H1 (cell line): ENCODE measurements around the gene ZNRF2. TPM values are rescaled to one million over a fixed set of nuclear protein-coding genes. Genes with fewer than 3 reads are reported as not detected.

Experiments
- CTCF ChIA-PET: fragments of 300-600 bp; sonication (Branson Sonifier 250); formaldehyde crosslinking; loops from one replicate; lab custom pipeline; 2021; ENCODE audit not compliant: partially characterized antibody; lab: Charles Lee
- POLR2A ChIA-PET: fragments of 300-600 bp; sonication (Branson Sonifier 250); formaldehyde crosslinking; loops from one replicate; lab custom pipeline; 2021; ENCODE audit warnings: inconsistent platforms; ENCODE audit not compliant: partially characterized antibody; lab: Charles Lee
- DNase-seq, 2 experiments: peaks; one replicate each; pipeline versions ENCODE4 v3.0.0 to v3.0.0-alpha.2; 2010 to 2022; ENCODE audit warnings: low spot score in 2 of 2, low read depth in 1 of 2, mixed read lengths in 1 of 2
- FAIRE-seq: peaks from 2 replicates; lab custom pipeline; 2011; peaks lifted over from hg19 to GRCh38; lab: Jason Lieb, UNC
- H2AFZ ChIP-seq: 2 replicates; pipeline ENCODE4 v1.8.1; 2012; ENCODE audit warnings: low read length, inconsistent platforms
- H2AK5ac ChIP-seq: 2 replicates; pipeline ENCODE4 v1.6.1; 2013; ENCODE audit warnings: low read depth, low read length
- H2BK120ac ChIP-seq: replicated peaks from 2 replicates; pipeline ENCODE3; 2013; ENCODE audit warnings: low read depth, low read length, inconsistent platforms
- H2BK12ac ChIP-seq: 2 replicates; pipeline ENCODE4 v1.6.1; 2013; ENCODE audit warnings: low read depth, low read length
- H2BK15ac ChIP-seq: 2 replicates; pipeline ENCODE4 v1.6.1; 2013; ENCODE audit warnings: low read length
- H2BK20ac ChIP-seq: 2 replicates; pipeline ENCODE4 v1.6.1; 2013; ENCODE audit warnings: low read length
- H2BK5ac ChIP-seq: 2 replicates; pipeline ENCODE4 v1.6.1; 2013; ENCODE audit warnings: low read depth, low read length
- H3K14ac ChIP-seq: 2 replicates; pipeline ENCODE4 v1.6.1; 2013; ENCODE audit warnings: inconsistent platforms; ENCODE audit not compliant: insufficient read length
- H3K18ac ChIP-seq: 2 replicates; pipeline ENCODE4 v1.6.1; 2013; ENCODE audit warnings: low read length; ENCODE audit errors: extremely low read depth
- H3K23ac ChIP-seq: 2 replicates; pipeline ENCODE4 v1.6.1; 2013; ENCODE audit warnings: inconsistent platforms; ENCODE audit not compliant: insufficient read length
- H3K23me2 ChIP-seq: 2 replicates; pipeline ENCODE4 v1.6.1; 2013; ENCODE audit warnings: low read depth, low read length
- H3K27ac ChIP-seq: 2 replicates; pipeline ENCODE4 v1.6.1; 2011; ENCODE audit warnings: low read depth, low read length, inconsistent platforms
- H3K27me3 ChIP-seq, 4 experiments: replicated peaks in 1 of 4; 1 replicate in 1 of 4; 2 replicates in 3 of 4; pipeline versions ENCODE4 v1.6.1 to v1.8.1; 2011 to 2013; ENCODE audit warnings: low read length in 3 of 4, mild to moderate bottlenecking in 3 of 4, inconsistent platforms in 2 of 4, mixed read lengths in 2 of 4, moderate library complexity in 1 of 4; ENCODE audit not compliant: control insufficient read depth in 3 of 4, insufficient read depth in 3 of 4; ENCODE audit errors: extremely low read depth in 1 of 4
- H3K36me3 ChIP-seq, 4 experiments: 2 replicates each; pipeline versions ENCODE4 v1.6.1 to v1.8.1; 2011 to 2013; ENCODE audit warnings: mild to moderate bottlenecking in 4 of 4, low read length in 3 of 4, moderate library complexity in 2 of 4, control low read depth in 1 of 4, inconsistent platforms in 1 of 4; ENCODE audit not compliant: insufficient read depth in 4 of 4, control insufficient read depth in 2 of 4
- H3K4ac ChIP-seq: replicated peaks from 2 replicates; pipeline ENCODE3; 2013; ENCODE audit warnings: low read length, low read depth, mixed read lengths, inconsistent platforms; ENCODE audit not compliant: insufficient read length
- H3K4me1 ChIP-seq, 4 experiments: replicated peaks in 1 of 4; 1 replicate in 1 of 4; 2 replicates in 3 of 4; pipeline versions ENCODE4 v1.6.1 to v1.8.1; 2011 to 2013; ENCODE audit warnings: low read length in 3 of 4, inconsistent platforms in 2 of 4, mixed read lengths in 1 of 4; ENCODE audit not compliant: insufficient read depth in 4 of 4, control insufficient read depth in 3 of 4
- H3K4me2 ChIP-seq, 2 experiments: 2 replicates each; pipeline versions ENCODE4 v1.6.1 to v1.8.1; 2011 to 2013; ENCODE audit warnings: low read depth in 2 of 2, low read length in 2 of 2, control low read depth in 1 of 2, inconsistent platforms in 1 of 2, mild to moderate bottlenecking in 1 of 2; ENCODE audit not compliant: insufficient read depth in 1 of 2
- H3K4me3 ChIP-seq, 4 experiments: fragments of 200-600, 300-600 bp in 1 of 4; sonication (generic), shearing (Covaris generic), sonication (Bioruptor Twin) in 1 of 4; 2 replicates each; pipeline versions ENCODE4 v1.5.1 to v1.8.1; 2011 to 2016; ENCODE audit warnings: low read length in 4 of 4, low read depth in 3 of 4, control low read depth in 2 of 4, inconsistent platforms in 2 of 4, mild to moderate bottlenecking in 2 of 4, mixed read lengths in 1 of 4, moderate library complexity in 1 of 4; ENCODE audit not compliant: insufficient read depth in 2 of 4; ENCODE audit errors: extremely low read depth in 1 of 4
- H3K56ac ChIP-seq: replicated peaks from 2 replicates; pipeline ENCODE3; 2013; ENCODE audit warnings: low read depth, mild to moderate bottlenecking, mixed read lengths, low read length, inconsistent platforms; ENCODE audit not compliant: insufficient read length
- H3K79me1 ChIP-seq: 2 replicates; pipeline ENCODE4 v1.6.1; 2013; ENCODE audit warnings: low read depth, low read length, control low read depth
- H3K79me2 ChIP-seq, 2 experiments: 2 replicates each; pipeline versions ENCODE4 v1.6.1 to v1.8.1; 2012 to 2013; ENCODE audit warnings: low read length in 2 of 2, mild to moderate bottlenecking in 2 of 2, inconsistent platforms in 1 of 2; ENCODE audit not compliant: insufficient read depth in 2 of 2, control insufficient read depth in 1 of 2
- H3K9ac ChIP-seq, 4 experiments: replicated peaks in 1 of 4; 1 replicate in 1 of 4; 2 replicates in 3 of 4; pipeline versions ENCODE4 v1.6.1 to v1.8.1; 2011 to 2013; ENCODE audit warnings: low read depth in 3 of 4, low read length in 3 of 4, control low read depth in 2 of 4, mild to moderate bottlenecking in 2 of 4, moderate library complexity in 2 of 4, inconsistent platforms in 1 of 4; ENCODE audit errors: extremely low read depth in 1 of 4
- H3K9me3 ChIP-seq, 2 experiments: 2 replicates each; pipeline versions ENCODE4 v1.6.1 to v1.8.1; 2012 to 2013; ENCODE audit warnings: mild to moderate bottlenecking in 2 of 2, moderate library complexity in 2 of 2, control low read depth in 1 of 2, inconsistent platforms in 1 of 2, low read depth in 1 of 2, low read length in 1 of 2, mixed read lengths in 1 of 2; ENCODE audit not compliant: insufficient read depth in 2 of 2
- H4K20me1 ChIP-seq, 2 experiments: replicated peaks in 1 of 2; 2 replicates each; pipeline versions ENCODE3 to v1.8.1; 2011 to 2013; ENCODE audit warnings: inconsistent platforms in 2 of 2, low read length in 2 of 2, mild to moderate bottlenecking in 1 of 2; ENCODE audit not compliant: insufficient read depth in 2 of 2, control insufficient read depth in 1 of 2
- H4K5ac ChIP-seq: 2 replicates; pipeline ENCODE4 v1.6.1; 2013; ENCODE audit warnings: low read length, low read depth, mixed read lengths, inconsistent platforms; ENCODE audit not compliant: insufficient read length
- H4K8ac ChIP-seq: 2 replicates; pipeline ENCODE4 v1.8.0; 2013; ENCODE audit warnings: mild to moderate bottlenecking, moderate library complexity, low read length, inconsistent platforms; ENCODE audit not compliant: insufficient read depth; ENCODE audit errors: extremely low read depth
- H4K91ac ChIP-seq: replicated peaks from 2 replicates; pipeline ENCODE3; 2013; ENCODE audit warnings: low read length, mixed read lengths, inconsistent platforms; ENCODE audit not compliant: insufficient read length
- ASH2L ChIP-seq: fragments of 200-600, 300-600 bp; sonication (generic); IDR thresholded peaks from one replicate; pipeline ENCODE4 v1.7.1; 2017; ENCODE audit warnings: low read length
- BRCA1 ChIP-seq: IDR thresholded peaks from 2 replicates; pipeline ENCODE4 v1.6.1; 2012; ENCODE audit warnings: low read depth, low read length, improper control_type of control experiment
- CHD1 ChIP-seq: IDR thresholded peaks from 2 replicates; pipeline ENCODE4 v1.6.1; 2012; ENCODE audit warnings: low read depth, low read length, improper control_type of control experiment
- EP300 ChIP-seq, 2 experiments: IDR thresholded peaks; 1 replicate in 1 of 2; 2 replicates in 1 of 2; pipeline ENCODE4 v1.6.1; 2011 to 2012; ENCODE audit warnings: low read depth in 2 of 2, low read length in 2 of 2, mild to moderate bottlenecking in 2 of 2, borderline replicate concordance in 1 of 2, inconsistent platforms in 1 of 2, moderate library complexity in 1 of 2
- HDAC2 ChIP-seq, 2 experiments: fragments of 300-600 bp in 1 of 2; sonication (generic) in 1 of 2; IDR thresholded peaks; 2 replicates each; pipeline ENCODE4 v1.6.1; 2011 to 2012; ENCODE audit warnings: low read depth in 2 of 2, low read length in 2 of 2, mild to moderate bottlenecking in 2 of 2, moderate library complexity in 2 of 2, borderline replicate concordance in 1 of 2, inconsistent platforms in 1 of 2
- HDAC6 ChIP-seq: IDR thresholded peaks from one replicate; pipeline ENCODE4 v1.7.1; 2012; ENCODE audit warnings: low read depth, mild to moderate bottlenecking, inconsistent platforms, low read length, moderate library complexity
- KDM5A ChIP-seq: fragments of 200-600 bp; IDR thresholded peaks from 2 replicates; pipeline ENCODE4 v1.7.1; 2012; ENCODE audit warnings: mild to moderate bottlenecking, low read length, inconsistent platforms, mixed read lengths
- MAFK ChIP-seq: IDR thresholded peaks from 2 replicates; pipeline ENCODE4 v1.6.1; 2012; ENCODE audit warnings: low read depth, mild to moderate bottlenecking, improper control_type of control experiment, low read length
- MAX ChIP-seq: IDR thresholded peaks from 2 replicates; pipeline ENCODE4 v1.6.1; 2012; ENCODE audit warnings: inconsistent platforms
- POU5F1 ChIP-seq: IDR thresholded peaks from 2 replicates; pipeline ENCODE4 v1.6.1; 2011; ENCODE audit warnings: low read depth, mild to moderate bottlenecking, low read length, moderate library complexity
- SP4 ChIP-seq: IDR thresholded peaks from 2 replicates; pipeline ENCODE4 v1.6.1; 2012; ENCODE audit warnings: low read length, inconsistent platforms
- TBP ChIP-seq: IDR thresholded peaks from 2 replicates; pipeline ENCODE4 v1.6.1; 2011; ENCODE audit warnings: low read depth, low read length, improper control_type of control experiment
- TEAD4 ChIP-seq: IDR thresholded peaks from 2 replicates; pipeline ENCODE4 v1.6.1; 2012; ENCODE audit warnings: low read depth, low read length, inconsistent platforms, mixed read lengths
- YY1 ChIP-seq: IDR thresholded peaks from 2 replicates; pipeline ENCODE4 v1.6.1; 2011; ENCODE audit warnings: low read depth, mild to moderate bottlenecking, low read length
- WGBS, 2 experiments: shearing (Covaris generic) in 1 of 2; methylation state at CpG; one replicate each; pipeline versions ENCODE4 v1.1.6 to v1.1.7; 2013 to 2015; ENCODE audit warnings: low lambda C conversion rate in 2 of 2, mixed read lengths in 2 of 2, inconsistent platforms in 1 of 2, low coverage in 1 of 2, missing lambda C conversion rate in 1 of 2; ENCODE audit not compliant: insufficient replicate concordance in 2 of 2, insufficient coverage in 1 of 2, insufficient read length in 1 of 2; ENCODE audit errors: extremely low coverage in 1 of 2, missing lambda C conversion rate in 1 of 2; 5-methylcytosine and 5-hydroxymethylcytosine counted together
- polyA plus RNA-seq, 7 experiments: library from polyadenylated mRNA; depleted of rRNA in 3 of 7; stranded (reverse) in 5 of 7; unstranded in 2 of 7; fragments of >200 nt in 5 of 7; fragments of 200-250 nt in 2 of 7; gene quantifications; 1 replicate in 5 of 7; 2 replicates in 1 of 7; 4 replicates in 1 of 7; pipeline versions ENCODE4 v1.2.1 to v1.2.3, GENCODE V29; 2011 to 2013; ENCODE audit warnings: missing spikeins in 2 of 7, mixed read lengths in 2 of 7
- total RNA-seq: library from RNA; stranded (reverse); fragmentation: NEBNext Ultra II Directional; extraction: Animal tissue kit (Norgen Biotek cat#: 25700); gene quantifications from 2 replicates; pipeline ENCODE4 v1.2.1, GENCODE V29; 2021

Gene ZNRF2
- total and polyA plus RNA-seq, 2 of the 8 experiments (the other 6 are each of a cell fraction or from before 2014, with no cell fraction given), result 2.9 to 16.2 TPM

GRCh38 chr7:30351286-30351685 lies 66.9 kb downstream of the ZNRF2 start:
- WGBS, 2 experiments, result 84% methylated on average over 4 of the region's 4 CpGs; no CpG with 5 or more reads in 1 of the 2 experiments
- no peak overlapping the region for H2BK20ac ChIP-seq
- no peak overlapping the region for H4K5ac ChIP-seq
- H3K56ac ChIP-seq, result no peak overlapping the region
- H3K9ac ChIP-seq, result no peak overlapping the region
- no peaks in the 10 kb centered on the region for H3K27me3 ChIP-seq
- H4K91ac ChIP-seq, result no peak overlapping the region
- FAIRE-seq, result no peak
- no peaks in the 10 kb centered on the region for H4K20me1 ChIP-seq
- no peak overlapping the region for H3K4ac ChIP-seq
- no peak overlapping the region for H2BK12ac ChIP-seq
- H3K79me2 ChIP-seq, result peaks cover 0 to 67% of the 10 kb centered on the region in 2 experiments; a peak in 3 of 4 replicates
- ChIA-PET POLR2A (no interaction called here), CTCF (interaction anchor here (0.9 to 1.1 kb wide), 2 partner anchors 9 kb away, joined by 3 read pairs; no protein-coding TSS in a partner anchor)
- no peak overlapping the region for H3K4me3 ChIP-seq
- H3K14ac ChIP-seq, result no peak overlapping the region
- H4K8ac ChIP-seq, result no peak overlapping the region
- 0 out of 2 replicates have a peak, but pooled peaks cover 2% of the 10 kb centered on the region for H3K79me1 ChIP-seq
- H2BK15ac ChIP-seq, result no peak overlapping the region
- no peak overlapping the region for H2BK5ac ChIP-seq
- no peaks in the 10 kb centered on the region for H3K23me2 ChIP-seq
- H2AFZ ChIP-seq, result no peak overlapping the region
- no peak overlapping the region for H3K18ac ChIP-seq
- no peak overlapping the region for H3K23ac ChIP-seq
- peaks cover 2 to 40% (median 7%) of the 10 kb centered on the region in 4 experiments; a peak in 5 of 7 replicates for H3K4me1 ChIP-seq
- H3K27ac ChIP-seq, result no peak overlapping the region
- H3K4me2 ChIP-seq, result no peak overlapping the region
- no peak for DNase-seq
- H3K36me3 ChIP-seq, result no peaks in the 10 kb centered on the region
- no peaks in the 10 kb centered on the region for H3K9me3 ChIP-seq
- H2BK120ac ChIP-seq, result no peak overlapping the region
- no peak overlapping the region for H2AK5ac ChIP-seq
- TF ChIP-seq TBP, result no peak
- TF ChIP-seq HDAC2 (IDR thresholded peaks at IDR 0.05; ENCODE audit: borderline replicate concordance in 1 of 2, low read depth in 2 of 2, low read length in 2 of 2), result no peak
- no peak for TF ChIP-seq MAX
- TF ChIP-seq HDAC6, result no peak
- no peak for TF ChIP-seq EP300 (IDR thresholded peaks at IDR 0.05; ENCODE audit: borderline replicate concordance in 1 of 2, low read depth in 2 of 2, low read length in 2 of 2)
- no peak for TF ChIP-seq MAFK
- TF ChIP-seq POU5F1, result no peak
- TF ChIP-seq CHD1, result no peak
- no peak for TF ChIP-seq TEAD4
- no peak for TF ChIP-seq SP4
- no peak for TF ChIP-seq KDM5A
- no peak for TF ChIP-seq ASH2L
- no peak for TF ChIP-seq YY1
- TF ChIP-seq BRCA1, result no peak
